K562 (cell line): ENCODE measurements around the gene PALM3. TPM values are rescaled to one million over a fixed set of nuclear protein-coding genes. Genes with fewer than 3 reads are reported as not detected.

Experiments
- CBFB ChIP-seq: sonication (generic); formaldehyde crosslinking; IDR thresholded peaks from 2 replicates; pipeline ENCODE4 v1.4.0; 2020; ENCODE audit warnings: mild to moderate bottlenecking, missing genetic modification reagents
- CEBPG ChIP-seq, 3 experiments: fragments of 200-800 bp in 1 of 3; sonication (Bioruptor generic) in 1 of 3; sonication (generic) in 1 of 3; formaldehyde crosslinking in 1 of 3; IDR thresholded peaks in 2 of 3; conservative IDR thresholded peaks in 1 of 3; 2 replicates each; pipeline versions ENCODE4 v1.6.1 to v1.8.0; 2016 to 2022; ENCODE audit warnings: missing compliant biosample characterization in 2 of 3, missing genetic modification characterization in 2 of 3, mild to moderate bottlenecking in 1 of 3, missing genetic modification reagents in 1 of 3
- DACH1 ChIP-seq: fragments of 450-650 bp; IDR thresholded peaks from 2 replicates; pipeline ENCODE4 v1.6.1; 2018; ENCODE audit not compliant: partially characterized antibody
- EGR1 ChIP-seq: fragments of 450-650 bp; conservative IDR thresholded peaks from 2 replicates; pipeline ENCODE4 v1.6.1; 2017; ENCODE audit warnings: mild to moderate bottlenecking
- FIP1L1 ChIP-seq: fragments of 200-400 bp; formaldehyde crosslinking; IDR thresholded peaks from 2 replicates; pipeline ENCODE4 v1.6.1; 2018; ENCODE audit warnings: mild to moderate bottlenecking, low read depth, low read length; ENCODE audit not compliant: poor library complexity, severe bottlenecking
- MCM5 ChIP-seq: fragments of 450-650 bp; IDR thresholded peaks from 2 replicates; pipeline ENCODE4 v1.6.1; 2016; ENCODE audit warnings: low read depth
- NCOR1 ChIP-seq: fragments of 450-650 bp; IDR thresholded peaks from 2 replicates; pipeline ENCODE4 v1.6.1; 2016; ENCODE audit warnings: mild to moderate bottlenecking, moderate library complexity
- ZNF431 ChIP-seq: sonication (generic); formaldehyde crosslinking; IDR thresholded peaks from 2 replicates; pipeline ENCODE4 v1.8.0; 2022; ENCODE audit warnings: mild to moderate bottlenecking, missing genetic modification reagents
- polyA plus RNA-seq, 8 experiments: library from polyadenylated mRNA; depleted of rRNA in 4 of 8; stranded (reverse) in 5 of 8; unstranded in 3 of 8; fragments of >200 nt; fragmentation: Nextera tagmentation in 2 of 8; fragmentation: Illumina TruSeq in 1 of 8; extraction: Ambion mirVana in 2 of 8; extraction: Trizol in 1 of 8; gene quantifications; 2 replicates each; pipeline versions ENCODE4 v1.2.1 to v1.2.3, GENCODE V29; 2011 to 2014; ENCODE audit warnings: inconsistent platforms in 1 of 8, missing spikeins in 1 of 8
- total RNA-seq, 7 experiments: library from RNA; depleted of rRNA in 6 of 7; stranded (reverse); fragments of >200 nt in 6 of 7; fragmentation: Illumina TruSeq in 2 of 7; extraction: Trizol in 2 of 7; gene quantifications; 2 replicates each; pipeline versions ENCODE4 v1.2.1 to v1.2.3, GENCODE V29; 2011 to 2021; ENCODE audit warnings: low replicate concordance in 1 of 7
- TF ChIP-seq, protein P1 (sequence below): fragments of 200-800 bp; sonication (Bioruptor generic); IDR thresholded peaks from 2 replicates; pipeline ENCODE4 v1.6.1; 2017; ENCODE audit warnings: missing genetic modification characterization, missing compliant biosample characterization
- TF ChIP-seq, protein P2 (sequence below), 2 experiments: fragments of 200-800 bp in 1 of 2; sonication (Bioruptor generic) in 1 of 2; sonication (generic) in 1 of 2; formaldehyde crosslinking in 1 of 2; IDR thresholded peaks in 1 of 2; conservative IDR thresholded peaks in 1 of 2; 2 replicates each; pipeline versions ENCODE4 v1.5.0 to v1.6.1; 2016 to 2020; ENCODE audit warnings: missing compliant biosample characterization in 1 of 2, missing genetic modification characterization in 1 of 2, missing genetic modification reagents in 1 of 2
- TF ChIP-seq, protein P3 (sequence below), 3 experiments: fragments of 200-800 bp in 1 of 3; fragments of 250-450 bp in 1 of 3; fragments of 450-650 bp in 1 of 3; sonication (Bioruptor Pico) in 1 of 3; sonication (Bioruptor generic) in 1 of 3; formaldehyde crosslinking in 1 of 3; IDR thresholded peaks; 2 replicates each; pipeline versions ENCODE4 v1.6.1 to v1.8.0; 2016 to 2022; ENCODE audit warnings: mild to moderate bottlenecking in 2 of 3, missing genetic modification characterization in 2 of 3, missing compliant biosample characterization in 1 of 3, moderate library complexity in 1 of 3
- TF ChIP-seq, protein P4 (sequence below): fragments of 250-450 bp; sonication (Bioruptor Pico); IDR thresholded peaks from 2 replicates; pipeline ENCODE4 v1.4.0; 2020
- TF ChIP-seq, protein P5 (sequence below): sonication (generic); formaldehyde crosslinking; IDR thresholded peaks from 2 replicates; pipeline ENCODE4 v1.8.0; 2022; ENCODE audit warnings: mild to moderate bottlenecking, missing genetic modification reagents

PALM3 gene
- total and polyA plus RNA-seq, 9 of the 15 experiments (the other 6 are each of a cell fraction or from before 2014, with no cell fraction given): 0.07 to 9.3 (median 3.3) TPM

DNA sequence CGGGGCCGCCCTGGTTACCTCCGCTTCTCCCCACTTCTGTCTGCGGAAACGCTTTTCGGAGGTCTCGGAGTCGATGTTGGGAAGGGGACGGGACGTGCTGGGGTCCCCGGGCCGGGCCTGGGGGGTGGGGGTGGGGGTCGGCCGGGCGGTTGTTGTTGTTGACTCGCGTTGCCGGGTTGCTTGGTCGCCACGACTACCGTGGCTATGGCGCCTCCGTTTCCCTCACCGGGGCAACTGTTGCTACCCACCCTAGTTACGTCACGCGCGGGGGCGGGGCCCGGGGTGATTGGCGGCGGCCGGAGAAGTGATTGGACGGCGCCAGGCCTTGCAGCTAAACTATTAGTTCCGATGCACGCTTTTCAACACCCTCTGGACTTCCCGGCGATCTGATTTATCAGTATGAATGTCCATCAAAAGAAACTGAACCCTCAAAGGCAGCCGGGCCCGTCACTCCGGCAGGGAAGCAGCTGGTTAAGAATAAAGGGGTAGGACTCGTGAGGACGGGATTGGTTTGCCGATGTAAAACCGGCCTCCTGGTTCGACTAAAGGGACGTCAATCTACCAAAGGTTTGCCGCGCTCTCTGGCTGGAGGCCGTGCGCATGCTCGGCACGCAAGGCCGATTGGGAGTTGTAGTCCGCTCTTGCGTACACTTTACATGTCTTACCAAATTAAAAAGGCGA is 55.7 kb downstream of the PALM3 start, which contains the start of gene RFX1 (continued):
- TF ChIP-seq, protein P1, sequence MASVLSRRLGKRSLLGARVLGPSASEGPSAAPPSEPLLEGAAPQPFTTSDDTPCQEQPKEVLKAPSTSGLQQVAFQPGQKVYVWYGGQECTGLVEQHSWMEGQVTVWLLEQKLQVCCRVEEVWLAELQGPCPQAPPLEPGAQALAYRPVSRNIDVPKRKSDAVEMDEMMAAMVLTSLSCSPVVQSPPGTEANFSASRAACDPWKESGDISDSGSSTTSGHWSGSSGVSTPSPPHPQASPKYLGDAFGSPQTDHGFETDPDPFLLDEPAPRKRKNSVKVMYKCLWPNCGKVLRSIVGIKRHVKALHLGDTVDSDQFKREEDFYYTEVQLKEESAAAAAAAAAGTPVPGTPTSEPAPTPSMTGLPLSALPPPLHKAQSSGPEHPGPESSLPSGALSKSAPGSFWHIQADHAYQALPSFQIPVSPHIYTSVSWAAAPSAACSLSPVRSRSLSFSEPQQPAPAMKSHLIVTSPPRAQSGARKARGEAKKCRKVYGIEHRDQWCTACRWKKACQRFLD: no peak
- TF ChIP-seq EGR1 (peak; percentile 91), FIP1L1 (peak; percentile 37), MCM5 (no peak), CEBPG (CRISPR knock-in tag; IDR thresholded peaks at IDR 0.05) (no peak), CEBPG (tag; conservative IDR thresholded peaks at IDR 0.05 in 1 of 2, IDR thresholded peaks at IDR 0.05 in 1 of 2) (peak in 1 of 2 experiments; percentile 52; a peak in 2 of 4 replicates), DACH1 (peak; percentile 62), ZNF431 (CRISPR knock-in tag) (no peak), CBFB (CRISPR knock-in tag) (no peak), NCOR1 (no peak)
- TF ChIP-seq, protein P2, sequence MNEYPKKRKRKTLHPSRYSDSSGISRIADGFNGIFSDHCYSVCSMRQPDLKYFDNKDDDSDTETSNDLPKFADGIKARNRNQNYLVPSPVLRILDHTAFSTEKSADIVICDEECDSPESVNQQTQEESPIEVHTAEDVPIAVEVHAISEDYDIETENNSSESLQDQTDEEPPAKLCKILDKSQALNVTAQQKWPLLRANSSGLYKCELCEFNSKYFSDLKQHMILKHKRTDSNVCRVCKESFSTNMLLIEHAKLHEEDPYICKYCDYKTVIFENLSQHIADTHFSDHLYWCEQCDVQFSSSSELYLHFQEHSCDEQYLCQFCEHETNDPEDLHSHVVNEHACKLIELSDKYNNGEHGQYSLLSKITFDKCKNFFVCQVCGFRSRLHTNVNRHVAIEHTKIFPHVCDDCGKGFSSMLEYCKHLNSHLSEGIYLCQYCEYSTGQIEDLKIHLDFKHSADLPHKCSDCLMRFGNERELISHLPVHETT (CRISPR knock-in tag; conservative IDR thresholded peaks at IDR 0.05 in 1 of 2, IDR thresholded peaks at IDR 0.05 in 1 of 2): peak in 1 of 2 experiments; percentile 58; a peak in 1 of 4 replicates
- TF ChIP-seq, protein P3, sequence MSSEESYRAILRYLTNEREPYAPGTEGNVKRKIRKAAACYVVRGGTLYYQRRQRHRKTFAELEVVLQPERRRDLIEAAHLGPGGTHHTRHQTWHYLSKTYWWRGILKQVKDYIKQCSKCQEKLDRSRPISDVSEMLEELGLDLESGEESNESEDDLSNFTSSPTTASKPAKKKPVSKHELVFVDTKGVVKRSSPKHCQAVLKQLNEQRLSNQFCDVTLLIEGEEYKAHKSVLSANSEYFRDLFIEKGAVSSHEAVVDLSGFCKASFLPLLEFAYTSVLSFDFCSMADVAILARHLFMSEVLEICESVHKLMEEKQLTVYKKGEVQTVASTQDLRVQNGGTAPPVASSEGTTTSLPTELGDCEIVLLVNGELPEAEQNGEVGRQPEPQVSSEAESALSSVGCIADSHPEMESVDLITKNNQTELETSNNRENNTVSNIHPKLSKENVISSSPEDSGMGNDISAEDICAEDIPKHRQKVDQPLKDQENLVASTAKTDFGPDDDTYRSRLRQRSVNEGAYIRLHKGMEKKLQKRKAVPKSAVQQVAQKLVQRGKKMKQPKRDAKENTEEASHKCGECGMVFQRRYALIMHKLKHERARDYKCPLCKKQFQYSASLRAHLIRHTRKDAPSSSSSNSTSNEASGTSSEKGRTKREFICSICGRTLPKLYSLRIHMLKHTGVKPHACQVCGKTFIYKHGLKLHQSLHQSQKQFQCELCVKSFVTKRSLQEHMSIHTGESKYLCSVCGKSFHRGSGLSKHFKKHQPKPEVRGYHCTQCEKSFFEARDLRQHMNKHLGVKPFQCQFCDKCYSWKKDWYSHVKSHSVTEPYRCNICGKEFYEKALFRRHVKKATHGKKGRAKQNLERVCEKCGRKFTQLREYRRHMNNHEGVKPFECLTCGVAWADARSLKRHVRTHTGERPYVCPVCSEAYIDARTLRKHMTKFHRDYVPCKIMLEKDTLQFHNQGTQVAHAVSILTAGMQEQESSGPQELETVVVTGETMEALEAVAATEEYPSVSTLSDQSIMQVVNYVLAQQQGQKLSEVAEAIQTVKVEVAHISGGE (CRISPR knock-in tag; IDR thresholded peaks at IDR 0.05): peak in 1 of 3 experiments; percentile 77; a peak in 2 of 6 replicates
- TF ChIP-seq, protein P4, sequence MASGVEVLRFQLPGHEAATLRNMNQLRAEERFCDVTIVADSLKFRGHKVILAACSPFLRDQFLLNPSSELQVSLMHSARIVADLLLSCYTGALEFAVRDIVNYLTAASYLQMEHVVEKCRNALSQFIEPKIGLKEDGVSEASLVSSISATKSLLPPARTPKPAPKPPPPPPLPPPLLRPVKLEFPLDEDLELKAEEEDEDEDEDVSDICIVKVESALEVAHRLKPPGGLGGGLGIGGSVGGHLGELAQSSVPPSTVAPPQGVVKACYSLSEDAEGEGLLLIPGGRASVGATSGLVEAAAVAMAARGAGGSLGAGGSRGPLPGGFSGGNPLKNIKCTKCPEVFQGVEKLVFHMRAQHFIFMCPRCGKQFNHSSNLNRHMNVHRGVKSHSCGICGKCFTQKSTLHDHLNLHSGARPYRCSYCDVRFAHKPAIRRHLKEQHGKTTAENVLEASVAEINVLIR: peak; percentile 88
- TF ChIP-seq, protein P5, sequence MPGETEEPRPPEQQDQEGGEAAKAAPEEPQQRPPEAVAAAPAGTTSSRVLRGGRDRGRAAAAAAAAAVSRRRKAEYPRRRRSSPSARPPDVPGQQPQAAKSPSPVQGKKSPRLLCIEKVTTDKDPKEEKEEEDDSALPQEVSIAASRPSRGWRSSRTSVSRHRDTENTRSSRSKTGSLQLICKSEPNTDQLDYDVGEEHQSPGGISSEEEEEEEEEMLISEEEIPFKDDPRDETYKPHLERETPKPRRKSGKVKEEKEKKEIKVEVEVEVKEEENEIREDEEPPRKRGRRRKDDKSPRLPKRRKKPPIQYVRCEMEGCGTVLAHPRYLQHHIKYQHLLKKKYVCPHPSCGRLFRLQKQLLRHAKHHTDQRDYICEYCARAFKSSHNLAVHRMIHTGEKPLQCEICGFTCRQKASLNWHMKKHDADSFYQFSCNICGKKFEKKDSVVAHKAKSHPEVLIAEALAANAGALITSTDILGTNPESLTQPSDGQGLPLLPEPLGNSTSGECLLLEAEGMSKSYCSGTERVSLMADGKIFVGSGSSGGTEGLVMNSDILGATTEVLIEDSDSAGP (CRISPR knock-in tag): 0 out of 2 replicates have a peak, but pooled peaks have one; percentile 54
